Activated T-cell treated with anti-CD3 and anti-CD28 coated beads, Interleukin-2, amount 50 U/mL, for 24 hours (primary cell): ENCODE measurements around the gene NHS.

Experiments
- DNase-seq: peaks from one replicate; pipeline ENCODE4 v3.0.0-alpha.2; 2020
- H3K27ac Mint-ChIP-seq: 2 replicates; pipeline ENCODE4 v1.8.0; 2020; ENCODE audit warnings: mild to moderate bottlenecking, mixed read lengths
- H3K27me3 Mint-ChIP-seq: 2 replicates; pipeline ENCODE4 v1.8.0; 2020; ENCODE audit warnings: mixed read lengths
- H3K36me3 Mint-ChIP-seq: 2 replicates; pipeline ENCODE4 v1.8.0; 2020; ENCODE audit warnings: low read depth, mixed read lengths
- H3K4me1 Mint-ChIP-seq: 2 replicates; pipeline ENCODE4 v1.8.0; 2020; ENCODE audit warnings: low read depth, mixed read lengths
- H3K4me3 Mint-ChIP-seq: 2 replicates; pipeline ENCODE4 v1.8.0; 2020; ENCODE audit warnings: mild to moderate bottlenecking, moderate library complexity, mixed read lengths
- H3K9me3 Mint-ChIP-seq: 2 replicates; pipeline ENCODE4 v1.8.0; 2020; ENCODE audit warnings: mixed read lengths

The NHS gene

GRCh38 chrX:17628976-17629375 lies 254.0 kb downstream of the NHS start:
- Mint-ChIP-seq H3K27ac (no peak overlapping the region), H3K4me3 (no peak overlapping the region), H3K36me3 (no peaks in the 10 kb centered on the region), H3K9me3 (no peaks in the 10 kb centered on the region), H3K4me1 (peaks cover 9% of the 10 kb centered on the region), H3K27me3 (peaks cover 18% of the 10 kb centered on the region)
- DNase-seq: no peak

- H3K4me1 Mint-ChIP-seq: peaks cover 9% of the 10 kb centered on the region
- no peaks in the 10 kb centered on the region for H3K9me3 Mint-ChIP-seq
- H3K27ac Mint-ChIP-seq: no peak overlapping the region
- H3K36me3 Mint-ChIP-seq: no peaks in the 10 kb centered on the region
- DNase-seq: no peak
- H3K27me3 Mint-ChIP-seq: peaks cover 16% of the 10 kb centered on the region
- no peak overlapping the region for H3K4me3 Mint-ChIP-seq
These were observed 254.5 kb downstream of the NHS start for GRCh38 chrX:17629519-17629918.

- Mint-ChIP-seq H3K27me3 (peaks cover 8% of the 10 kb centered on the region), H3K9me3 (no peaks in the 10 kb centered on the region), H3K36me3 (no peaks in the 10 kb centered on the region), H3K4me3 (no peak overlapping the region), H3K4me1 (peaks cover 9% of the 10 kb centered on the region), H3K27ac (no peak overlapping the region)
- no peak for DNase-seq
These were observed 256.6 kb downstream of the NHS start for GRCh38 chrX:17631647-17632046.

GRCh38 chrX:17632942-17633341 lies 257.9 kb downstream of the NHS start:
- Mint-ChIP-seq H3K4me3 (no peak overlapping the region), H3K36me3 (no peaks in the 10 kb centered on the region), H3K9me3 (no peaks in the 10 kb centered on the region), H3K27ac (peak overlapping the region; percentile 18), H3K4me1 (peaks cover 9% of the 10 kb centered on the region), H3K27me3 (peaks cover 8% of the 10 kb centered on the region)
- no peak for DNase-seq

- Mint-ChIP-seq H3K4me1 (peaks cover 9% of the 10 kb centered on the region), H3K4me3 (no peak overlapping the region)
These were observed 258.5 kb downstream of the NHS start for GRCh38 chrX:17633546-17633945.

GRCh38 chrX:17634542-17635207 lies 259.7 kb downstream of the NHS start:
- Mint-ChIP-seq H3K36me3 (no peaks in the 10 kb centered on the region), H3K4me3 (no peak overlapping the region), H3K4me1 (peaks cover 9% of the 10 kb centered on the region), H3K9me3 (no peaks in the 10 kb centered on the region), H3K27ac (no peak overlapping the region), H3K27me3 (peaks cover 3% of the 10 kb centered on the region)
- DNase-seq: no peak

More at GRCh38 chrX:17633546-17633945, 258.5 kb downstream of the NHS start:
- H3K27ac Mint-ChIP-seq: peak overlapping the region; percentile 18
- no peaks in the 10 kb centered on the region for H3K9me3 Mint-ChIP-seq
- DNase-seq: no peak
- H3K27me3 Mint-ChIP-seq: peaks cover 3% of the 10 kb centered on the region
- no peaks in the 10 kb centered on the region for H3K36me3 Mint-ChIP-seq

- H3K36me3 Mint-ChIP-seq: no peaks in the 10 kb centered on the region
- no peaks in the 10 kb centered on the region for H3K9me3 Mint-ChIP-seq
- no peak overlapping the region for H3K4me3 Mint-ChIP-seq
- no peaks in the 10 kb centered on the region for H3K27me3 Mint-ChIP-seq
- peaks cover 9% of the 10 kb centered on the region for H3K4me1 Mint-ChIP-seq
- H3K27ac Mint-ChIP-seq: no peak overlapping the region
- no peak for DNase-seq
These were observed 260.2 kb downstream of the NHS start for GRCh38 chrX:17635231-17635630.

GRCh38 chrX:17637235-17637634 lies 262.2 kb downstream of the NHS start:
- H3K4me1 Mint-ChIP-seq: peaks cover 9% of the 10 kb centered on the region
- H3K9me3 Mint-ChIP-seq: no peaks in the 10 kb centered on the region
- no peak for DNase-seq
- no peak overlapping the region for H3K4me3 Mint-ChIP-seq
- no peaks in the 10 kb centered on the region for H3K27me3 Mint-ChIP-seq
- H3K36me3 Mint-ChIP-seq: no peaks in the 10 kb centered on the region
- no peak overlapping the region for H3K27ac Mint-ChIP-seq

- Mint-ChIP-seq H3K9me3 (no peaks in the 10 kb centered on the region), H3K27me3 (no peaks in the 10 kb centered on the region), H3K4me3 (no peak overlapping the region), H3K36me3 (no peaks in the 10 kb centered on the region), H3K27ac (no peak overlapping the region), H3K4me1 (peaks cover 3% of the 10 kb centered on the region)
- DNase-seq: no peak
These were observed 263.7 kb downstream of the NHS start for GRCh38 chrX:17638731-17639130.

- peaks cover 3% of the 10 kb centered on the region for H3K4me1 Mint-ChIP-seq
- no peak overlapping the region for H3K4me3 Mint-ChIP-seq
- no peaks in the 10 kb centered on the region for H3K36me3 Mint-ChIP-seq
- H3K27ac Mint-ChIP-seq: no peak overlapping the region
- H3K27me3 Mint-ChIP-seq: peaks cover 14% of the 10 kb centered on the region
- H3K9me3 Mint-ChIP-seq: no peaks in the 10 kb centered on the region
- no peak for DNase-seq
These were observed 267.9 kb downstream of the NHS start for GRCh38 chrX:17642891-17643290.

- peaks cover 16% of the 10 kb centered on the region for H3K27me3 Mint-ChIP-seq
- DNase-seq: no peak
- no peak overlapping the region for H3K27ac Mint-ChIP-seq
- no peaks in the 10 kb centered on the region for H3K9me3 Mint-ChIP-seq
- H3K4me3 Mint-ChIP-seq: no peak overlapping the region
- peaks cover 3% of the 10 kb centered on the region for H3K4me1 Mint-ChIP-seq
- H3K36me3 Mint-ChIP-seq: no peaks in the 10 kb centered on the region
These were observed 268.5 kb downstream of the NHS start for GRCh38 chrX:17643528-17643927.

- H3K27ac Mint-ChIP-seq: no peak overlapping the region
- no peak for DNase-seq
- H3K27me3 Mint-ChIP-seq: peaks cover 19% of the 10 kb centered on the region
- H3K36me3 Mint-ChIP-seq: no peaks in the 10 kb centered on the region
- H3K9me3 Mint-ChIP-seq: no peaks in the 10 kb centered on the region
- H3K4me1 Mint-ChIP-seq: peaks cover 3% of the 10 kb centered on the region
- no peak overlapping the region for H3K4me3 Mint-ChIP-seq
These were observed 269.0 kb downstream of the NHS start for GRCh38 chrX:17644001-17644400.

GRCh38 chrX:17654116-17654515 lies 279.1 kb downstream of the NHS start:
- peak; percentile 52 for DNase-seq
- no peak overlapping the region for H3K4me3 Mint-ChIP-seq
- H3K4me1 Mint-ChIP-seq: peaks cover 23% of the 10 kb centered on the region
- no peaks in the 10 kb centered on the region for H3K36me3 Mint-ChIP-seq
- peaks cover 37% of the 10 kb centered on the region for H3K27me3 Mint-ChIP-seq
- no peaks in the 10 kb centered on the region for H3K9me3 Mint-ChIP-seq
- H3K27ac Mint-ChIP-seq: peak overlapping the region; percentile 24

- peaks cover 23% of the 10 kb centered on the region for H3K4me1 Mint-ChIP-seq
- peak overlapping the region; percentile 79 for H3K4me3 Mint-ChIP-seq
- H3K36me3 Mint-ChIP-seq: no peaks in the 10 kb centered on the region
- peak; percentile 52 for DNase-seq
- H3K9me3 Mint-ChIP-seq: no peaks in the 10 kb centered on the region
- H3K27me3 Mint-ChIP-seq: peaks cover 36% of the 10 kb centered on the region
- H3K27ac Mint-ChIP-seq: peak overlapping the region; percentile 79
These were observed 280.4 kb downstream of the NHS start for GRCh38 chrX:17655211-17656034.

- Mint-ChIP-seq H3K4me3 (peak overlapping the region; percentile 79), H3K27me3 (peaks cover 32% of the 10 kb centered on the region), H3K4me1 (peaks cover 23% of the 10 kb centered on the region), H3K27ac (peak overlapping the region; percentile 79), H3K9me3 (no peaks in the 10 kb centered on the region), H3K36me3 (no peaks in the 10 kb centered on the region)
- DNase-seq: peak; percentile 39
These were observed 281.0 kb downstream of the NHS start for GRCh38 chrX:17656035-17656418.
